ENCODE measurements around the gene USP44.

GRCh38 chr12:95546491-95546813 is 4.8 kb downstream of the USP44 start:
- TF ChIP-seq CTCF (IDR thresholded peaks at IDR 0.05) (no peak), POLR2A (IDR thresholded peaks at IDR 0.05) (no peak)
